Mesenchymal stem cell (in vitro differentiated cells and primary cell): Measurements from ENCODE around the gene NOTUM.
A peak's percentile ranks its signal among the peaks of the same experiment; 100 is the strongest.

Experiments
- DNase-seq: peaks from one replicate; pipeline ENCODE4 v3.0.0-alpha.2; 2013
- H2AFZ ChIP-seq: one replicate; pipeline ENCODE4 v1.6.1; 2013; ENCODE audit warnings: low read depth, mild to moderate bottlenecking, control low read depth, inconsistent platforms, low read length, moderate library complexity
- H2AK5ac ChIP-seq: 2 replicates; pipeline ENCODE4 v1.6.1; 2013; ENCODE audit warnings: low read length, moderate library complexity, mild to moderate bottlenecking, inconsistent platforms; ENCODE audit not compliant: severe bottlenecking
- H2BK120ac ChIP-seq: one replicate; pipeline ENCODE4 v1.6.1; 2013; ENCODE audit warnings: low read depth, mild to moderate bottlenecking, inconsistent platforms, low read length, moderate library complexity
- H2BK12ac ChIP-seq, 2 experiments: one replicate each; pipeline ENCODE4 v1.6.1; 2013; ENCODE audit warnings: inconsistent platforms in 2 of 2, low read length in 2 of 2, mild to moderate bottlenecking in 2 of 2, moderate library complexity in 2 of 2, control low read depth in 1 of 2
- H2BK15ac ChIP-seq: one replicate; pipeline ENCODE4 v1.6.1; 2013; ENCODE audit warnings: mild to moderate bottlenecking, low read depth, inconsistent platforms; ENCODE audit not compliant: poor library complexity, severe bottlenecking
- H2BK5ac ChIP-seq: 2 replicates; pipeline ENCODE4 v1.6.1; 2013; ENCODE audit warnings: low read depth, mild to moderate bottlenecking, low read length, control low read depth, inconsistent platforms; ENCODE audit not compliant: poor library complexity, severe bottlenecking
- H3K14ac ChIP-seq, 2 experiments: one replicate each; pipeline ENCODE4 v1.6.1; 2013; ENCODE audit warnings: inconsistent platforms in 2 of 2, low read length in 2 of 2, control low read depth in 1 of 2, mild to moderate bottlenecking in 1 of 2, moderate library complexity in 1 of 2
- H3K18ac ChIP-seq, 2 experiments: one replicate each; pipeline ENCODE4 v1.6.1; 2013; ENCODE audit warnings: inconsistent platforms in 2 of 2, low read length in 2 of 2, control low read depth in 1 of 2, low read depth in 1 of 2, mild to moderate bottlenecking in 1 of 2
- H3K23ac ChIP-seq, 2 experiments: one replicate each; pipeline ENCODE4 v1.6.1; 2013; ENCODE audit warnings: inconsistent platforms in 2 of 2, low read length in 2 of 2, mild to moderate bottlenecking in 2 of 2, moderate library complexity in 2 of 2, control low read depth in 1 of 2
- H3K27ac ChIP-seq: 2 replicates; pipeline ENCODE4 v1.5.1; 2013; ENCODE audit warnings: mild to moderate bottlenecking, moderate library complexity, low read length, control low read depth, inconsistent platforms; ENCODE audit not compliant: poor library complexity, severe bottlenecking
- H3K27me3 ChIP-seq, 2 experiments: 2 replicates each; pipeline versions ENCODE4 v1.6.1 to v1.7.0; 2013; ENCODE audit warnings: low read length in 2 of 2, mild to moderate bottlenecking in 2 of 2, moderate library complexity in 2 of 2, control low read depth in 1 of 2, inconsistent platforms in 1 of 2; ENCODE audit not compliant: control insufficient read depth in 1 of 2, insufficient read depth in 1 of 2
- H3K36me3 ChIP-seq, 2 experiments: 2 replicates each; pipeline versions ENCODE4 v1.6.1 to v1.7.0; 2013; ENCODE audit warnings: low read length in 2 of 2, control low read depth in 1 of 2, inconsistent platforms in 1 of 2, low read depth in 1 of 2, mild to moderate bottlenecking in 1 of 2; ENCODE audit not compliant: insufficient read depth in 2 of 2, control insufficient read depth in 1 of 2
- H3K4ac ChIP-seq, 2 experiments: one replicate each; pipeline ENCODE4 v1.6.1; 2013; ENCODE audit warnings: inconsistent platforms in 2 of 2, low read length in 2 of 2, mild to moderate bottlenecking in 2 of 2, moderate library complexity in 2 of 2, control low read depth in 1 of 2, low read depth in 1 of 2
- H3K4me1 ChIP-seq: 2 replicates; pipeline ENCODE4 v1.6.1; 2013; ENCODE audit warnings: low read depth, low read length, control low read depth; ENCODE audit not compliant: control insufficient read depth, insufficient read depth
- H3K4me2 ChIP-seq: 2 replicates; pipeline ENCODE4 v1.6.1; 2013; ENCODE audit warnings: low read length, mild to moderate bottlenecking, inconsistent platforms; ENCODE audit not compliant: poor library complexity, severe bottlenecking
- H3K4me3 ChIP-seq, 2 experiments: 2 replicates each; pipeline versions ENCODE4 v1.5.1 to v1.7.0; 2013; ENCODE audit warnings: low read length in 2 of 2, mild to moderate bottlenecking in 2 of 2, control low read depth in 1 of 2, low read depth in 1 of 2; ENCODE audit not compliant: insufficient read depth in 1 of 2
- H3K79me1 ChIP-seq: replicated peaks from 2 replicates; pipeline ENCODE4 v1.6.1; 2013; ENCODE audit warnings: mild to moderate bottlenecking, control low read depth, low read length, inconsistent platforms; ENCODE audit not compliant: poor library complexity, severe bottlenecking
- H3K9ac ChIP-seq: 2 replicates; pipeline ENCODE4 v1.7.0; 2013; ENCODE audit warnings: mild to moderate bottlenecking, low read length, moderate library complexity
- H3K9me3 ChIP-seq: 2 replicates; pipeline ENCODE4 v1.7.0; 2013; ENCODE audit warnings: mild to moderate bottlenecking, low read length; ENCODE audit not compliant: control insufficient read depth
- H4K8ac ChIP-seq: one replicate; pipeline ENCODE4 v1.6.1; 2013; ENCODE audit warnings: inconsistent platforms, mild to moderate bottlenecking, low read length, moderate library complexity
- H4K91ac ChIP-seq: one replicate; pipeline ENCODE4 v1.6.1; 2013; ENCODE audit warnings: mild to moderate bottlenecking, low read length, inconsistent platforms
- WGBS: methylation state at CpG from one replicate; pipeline ENCODE4 v1.1.7; 2013; ENCODE audit warnings: mixed read lengths; 5-methylcytosine and 5-hydroxymethylcytosine counted together

Gene NOTUM

DNA sequence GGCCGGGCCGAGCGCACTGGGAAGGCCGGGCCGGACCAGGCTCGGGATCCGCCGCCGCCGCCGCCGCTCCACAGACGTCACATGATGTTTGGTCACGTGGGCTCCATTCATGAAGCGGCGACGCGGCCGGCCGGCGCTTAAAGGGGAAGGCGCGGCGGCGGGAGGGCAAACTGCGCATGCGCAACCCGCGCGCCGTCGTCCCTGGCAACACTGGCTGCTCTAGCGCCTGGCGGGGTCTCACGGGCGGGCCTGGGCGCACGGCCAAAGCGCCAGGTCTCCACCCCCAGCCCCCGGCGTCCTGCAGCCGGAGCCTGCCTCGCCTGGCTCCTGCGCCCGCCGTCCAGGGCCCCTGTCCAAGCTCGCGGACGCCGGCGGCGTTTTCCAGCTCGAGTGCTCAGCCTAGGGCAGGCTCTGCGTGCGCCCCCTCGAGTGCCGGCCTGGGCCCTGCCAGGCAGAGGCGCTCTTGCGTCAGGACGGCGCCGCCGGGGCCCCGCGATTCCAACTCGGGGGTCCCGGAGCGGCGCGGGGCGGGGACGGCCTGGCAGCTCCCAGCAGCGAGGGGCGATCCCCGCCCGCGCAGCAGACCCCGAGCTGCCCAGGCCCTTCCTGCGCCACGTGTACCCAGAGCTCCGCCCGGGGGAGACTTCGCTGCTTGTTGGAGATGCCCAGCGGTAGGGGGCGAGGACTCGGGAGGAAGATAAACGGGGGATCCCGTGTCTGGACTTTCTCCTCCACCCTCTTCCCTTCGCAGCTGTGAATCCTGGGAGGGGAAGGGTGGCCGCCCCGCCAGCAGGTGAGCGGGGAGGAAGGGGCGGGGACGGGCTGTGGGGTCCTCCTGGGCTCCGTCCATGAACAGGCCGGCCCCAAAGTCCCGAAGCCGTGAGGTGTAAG lies 33.1 kb downstream of the NOTUM start, which contains the start of gene MAFG:
Gene MAFG (minus strand): TSS at position 83 of the 891 bp plus-strand sequence. CDS start 4,550 bp downstream, outside the sequence.
- H3K14ac ChIP-seq = peak within 1 kb of the TSS; percentile 65 to 94
- H2BK15ac ChIP-seq = peak within 1 kb of the TSS; percentile 94
- H2BK5ac ChIP-seq = peak within 1 kb of the TSS; percentile 94
- H3K79me1 ChIP-seq = peaks cover 6% of the 10 kb centered on the region
- H3K18ac ChIP-seq = peak within 1 kb of the TSS; percentile 86 to 90
- H2BK12ac ChIP-seq = peak within 1 kb of the TSS in 1 of 2 experiments; percentile 88
- H2AK5ac ChIP-seq = peak within 1 kb of the TSS; percentile 57
- peak within 1 kb of the TSS; percentile 91 for H3K27ac ChIP-seq
- peaks cover 0 to 17% of the 10 kb centered on the region in 2 experiments for H3K27me3 ChIP-seq
- peak within 1 kb of the TSS; percentile 24 to 91 for H3K23ac ChIP-seq
- H2AFZ ChIP-seq = peak within 1 kb of the TSS; percentile 82
- peak within 1 kb of the TSS; percentile 85 to 88 for H3K4me3 ChIP-seq
- peak within 1 kb of the TSS; percentile 88 for H3K4me2 ChIP-seq
- peak within 1 kb of the TSS; percentile 70 for H4K8ac ChIP-seq
- peak within 1 kb of the TSS; percentile 42 to 94 for H3K4ac ChIP-seq
- H4K91ac ChIP-seq = peak within 1 kb of the TSS; percentile 77
- H3K9me3 ChIP-seq = no peaks in the 10 kb centered on the region
- DNase-seq = peak; percentile 95
- H3K4me1 ChIP-seq = peaks cover 57% of the 10 kb centered on the region
- H3K9ac ChIP-seq = peak within 1 kb of the TSS; percentile 96
- H3K36me3 ChIP-seq = peaks cover under 1 to 22% of the 10 kb centered on the region in 2 experiments
- under 1% methylated on average over 82 of the region's 98 CpGs for WGBS
- H2BK120ac ChIP-seq = peak within 1 kb of the TSS; percentile 90

DNA sequence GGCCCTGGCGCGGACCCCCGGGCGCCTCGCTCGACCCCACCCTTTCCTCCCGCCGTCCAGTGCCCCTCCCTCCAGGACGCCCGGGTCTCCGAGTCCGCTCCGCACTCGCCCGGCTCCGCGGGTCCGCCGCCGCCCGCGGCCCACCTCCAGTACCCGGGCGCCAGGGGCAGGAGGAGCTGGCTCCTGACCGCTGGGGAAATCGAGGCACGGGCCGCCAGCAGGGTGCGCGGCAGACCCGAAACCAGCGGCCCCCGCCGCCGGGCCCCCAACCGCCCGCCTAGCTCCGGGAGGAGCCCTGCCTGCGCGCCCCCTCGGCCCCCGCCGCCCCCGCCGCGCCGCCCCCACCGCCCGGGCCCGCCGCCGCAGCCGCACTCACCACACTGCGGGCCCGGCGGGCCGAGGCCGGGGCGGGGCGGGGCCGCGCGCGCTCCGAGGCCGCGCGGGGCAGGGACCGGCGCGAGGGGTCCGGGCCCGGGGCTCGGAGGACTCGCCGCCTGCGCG lies 33.8 kb downstream of the NOTUM start:
- H3K36me3 ChIP-seq = peaks cover 7 to 23% of the 10 kb centered on the region in 2 experiments
- peak overlapping the region; percentile 35 for H4K91ac ChIP-seq
- H3K14ac ChIP-seq = peak overlapping the region; percentile 65 to 76
- H3K4me3 ChIP-seq = peak overlapping the region; percentile 85 to 88
- H3K23ac ChIP-seq = peak overlapping the region; percentile 24 to 78
- DNase-seq = no peak
- H2BK5ac ChIP-seq = peak overlapping the region; percentile 94
- H3K4me2 ChIP-seq = peak overlapping the region; percentile 88
- H3K27ac ChIP-seq = no peak overlapping the region
- peaks cover 6% of the 10 kb centered on the region for H3K79me1 ChIP-seq
- peak overlapping the region; percentile 94 for H2BK15ac ChIP-seq
- H3K4ac ChIP-seq = peak overlapping the region; percentile 42 to 94
- H2AFZ ChIP-seq = no peak overlapping the region
- peak overlapping the region; percentile 96 for H3K9ac ChIP-seq
- H3K18ac ChIP-seq = peak overlapping the region; percentile 86 to 87
- peak overlapping the region; percentile 90 for H2BK120ac ChIP-seq
- H3K9me3 ChIP-seq = no peaks in the 10 kb centered on the region
- peaks cover 63% of the 10 kb centered on the region for H3K4me1 ChIP-seq
- no peak overlapping the region for H2AK5ac ChIP-seq
- 2% methylated on average over 31 of the region's 78 CpGs for WGBS
- peak overlapping the region; percentile 42 for H4K8ac ChIP-seq
- peaks cover 0 to 13% of the 10 kb centered on the region in 2 experiments for H3K27me3 ChIP-seq
- H2BK12ac ChIP-seq = no peak overlapping the region

DNA sequence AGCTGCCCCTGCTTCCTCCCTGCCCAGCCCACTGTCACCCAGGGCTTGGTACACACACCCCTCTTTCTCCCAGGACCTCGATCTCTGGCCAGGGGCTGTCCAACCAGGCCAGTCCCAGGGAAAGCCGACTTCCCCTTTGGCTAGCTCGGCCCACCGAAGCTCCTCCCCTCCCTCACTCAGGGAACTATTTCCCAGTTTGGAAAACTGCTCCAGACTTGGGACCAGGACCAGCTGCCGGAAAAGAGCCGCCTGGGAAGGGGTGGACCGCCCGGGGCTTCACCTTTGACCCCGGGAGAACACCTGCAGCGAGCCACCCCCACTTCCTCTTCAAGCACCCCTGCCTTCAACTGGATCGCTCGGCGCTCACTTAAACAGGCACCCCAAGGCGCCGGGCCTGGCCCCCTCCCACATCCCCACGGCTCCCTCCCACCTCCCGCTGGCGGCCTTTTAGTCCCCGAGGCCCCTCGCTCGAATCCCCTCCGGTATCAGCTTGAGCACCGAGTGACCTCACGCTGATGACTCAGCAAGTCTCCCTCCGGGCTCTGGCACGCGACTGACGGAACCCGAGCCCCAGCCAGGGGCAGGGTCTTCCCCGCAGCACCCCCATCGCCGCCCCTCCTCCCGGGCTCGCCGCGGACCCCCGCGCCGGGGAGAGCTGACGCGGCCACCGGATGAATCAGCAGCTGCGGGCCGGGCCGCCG lies 34.4 kb downstream of the NOTUM start:
- peaks cover 68% of the 10 kb centered on the region for H3K4me1 ChIP-seq
- H2AFZ ChIP-seq = no peak overlapping the region
- peak overlapping the region in 1 of 2 experiments; percentile 24 for H3K23ac ChIP-seq
- peak overlapping the region; percentile 96 for H3K9ac ChIP-seq
- peak overlapping the region; percentile 42 to 94 for H3K4ac ChIP-seq
- H3K27me3 ChIP-seq = peaks cover 0 to 7% of the 10 kb centered on the region in 2 experiments
- peaks cover 6% of the 10 kb centered on the region for H3K79me1 ChIP-seq
- peak overlapping the region; percentile 88 for H3K4me2 ChIP-seq
- H2BK120ac ChIP-seq = peak overlapping the region; percentile 90
- peak overlapping the region; percentile 86 to 89 for H3K18ac ChIP-seq
- H3K9me3 ChIP-seq = no peaks in the 10 kb centered on the region
- H3K36me3 ChIP-seq = peaks cover 13 to 28% of the 10 kb centered on the region in 2 experiments
- H3K27ac ChIP-seq = peak overlapping the region; percentile 91
- H2BK15ac ChIP-seq = no peak overlapping the region
- 3% methylated on average over 42 of the region's 46 CpGs for WGBS
- peak overlapping the region; percentile 42 for H4K8ac ChIP-seq
- H2BK12ac ChIP-seq = peak overlapping the region in 1 of 2 experiments; percentile 45
- DNase-seq = peak; percentile 94
- H2AK5ac ChIP-seq = peak overlapping the region; percentile 64
- peak overlapping the region; percentile 43 for H4K91ac ChIP-seq
- peak overlapping the region; percentile 94 for H2BK5ac ChIP-seq
- H3K14ac ChIP-seq = peak overlapping the region; percentile 65 to 96
- H3K4me3 ChIP-seq = peak overlapping the region; percentile 85 to 88
